Vagina (tissue), 2 donors: ENCODE results near the gene TBC1D16. TPM values are rescaled to one million over a fixed set of nuclear protein-coding genes. Genes with fewer than 3 reads are reported as not detected.
A peak's percentile ranks its signal among the peaks of the same experiment; 100 is the strongest.

Source experiments
- DNase-seq, 2 donors: peaks; one replicate each; pipeline ENCODE4 v3.0.0-alpha.2; 2017; ENCODE audit errors: extremely low spot score in 2 of 2
- H3K27ac ChIP-seq: fragments of 200-600 bp; sonication (generic); one replicate; pipeline ENCODE4 v1.5.1; 2019
- H3K27me3 ChIP-seq: fragments of 200-600 bp; sonication (generic); one replicate; pipeline ENCODE4 v1.5.1; 2019
- H3K36me3 ChIP-seq, 2 donors: fragments of 200-600 bp; sonication (generic); one replicate each; pipeline ENCODE4 v1.5.1; 2017 to 2019
- H3K4me1 ChIP-seq: fragments of 200-600 bp; sonication (generic); one replicate; pipeline ENCODE4 v1.5.1; 2019
- H3K4me3 ChIP-seq, 2 donors: fragments of 200-600 bp; sonication (generic); 1 replicate in 1 of 2; 2 replicates in 1 of 2; pipeline ENCODE4 v1.5.1; 2016 to 2019
- H3K9me3 ChIP-seq: fragments of 200-600 bp; sonication (generic); one replicate; pipeline ENCODE4 v1.5.1; 2019
- CTCF ChIP-seq, 3 experiments: fragments of 450-650 bp in 2 of 3; fragments of 200-600 bp in 1 of 3; sonication (generic) in 1 of 3; IDR thresholded peaks; one replicate each; pipeline ENCODE4 v1.5.1; 2017 to 2019; ENCODE audit warnings: antibody characterized with exemption in 3 of 3, mild to moderate bottlenecking in 2 of 3, moderate library complexity in 2 of 3
- POLR2A ChIP-seq, 2 donors: fragments of 450-650 bp; IDR thresholded peaks; one replicate each; pipeline ENCODE4 v1.6.1; 2017; ENCODE audit warnings: antibody characterized with exemption in 2 of 2, mild to moderate bottlenecking in 2 of 2, moderate library complexity in 2 of 2
- POLR2AphosphoS5 ChIP-seq, 2 donors: sonication (generic); formaldehyde crosslinking; IDR thresholded peaks; one replicate each; pipeline ENCODE4 v1.9.0; 2017; ENCODE audit warnings: antibody characterized with exemption in 2 of 2, mild to moderate bottlenecking in 2 of 2, low read depth in 1 of 2; ENCODE audit not compliant: insufficient read depth in 1 of 2
- intact Hi-C: fragments of 100-400 bp; cut with DNase I; formaldehyde crosslinking; loops from one replicate; pipeline ENCODE4 v1.15.1; 2023
- total RNA-seq: library from RNA; depleted of rRNA; stranded (reverse); fragments of >200 nt; gene quantifications from one replicate; pipeline ENCODE4 v1.2.3, GENCODE V29; 2016

The TBC1D16 gene
- total RNA-seq, 1 donor from 2014 or later = 18.2 TPM

DNA sequence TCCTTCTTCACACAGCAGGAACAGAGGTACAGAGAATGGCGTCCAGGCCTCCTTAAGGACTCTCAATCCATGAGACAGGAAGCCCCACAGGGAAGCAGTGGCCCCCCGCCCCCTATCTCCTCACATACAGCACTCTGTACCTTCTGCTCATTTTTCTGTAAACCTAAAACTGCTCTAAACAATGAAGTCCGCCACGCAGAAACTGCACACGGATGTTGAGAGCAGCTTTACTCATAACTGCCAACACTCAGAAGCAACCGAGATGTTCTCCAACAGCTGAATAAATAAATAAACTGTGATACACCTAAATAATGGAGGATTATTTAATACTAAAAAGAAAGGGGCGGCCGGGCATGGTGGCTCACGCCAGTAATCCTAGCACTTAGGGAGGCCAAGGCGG, 9.9 kb downstream of the TBC1D16 start:
- TF ChIP-seq POLR2A (IDR thresholded peaks at IDR 0.05) = no peak
- no peak for TF ChIP-seq CTCF (IDR thresholded peaks at IDR 0.05)
- no peak for TF ChIP-seq POLR2AphosphoS5 (IDR thresholded peaks at IDR 0.05; ENCODE audit: insufficient read depth in 1 of 2, low read depth in 1 of 2)
- Histone ChIP-seq H3K36me3 (no peaks in the 10 kb centered on the region), H3K9me3 (no peaks in the 10 kb centered on the region), H3K4me1 (peaks cover 65% of the 10 kb centered on the region), H3K27me3 (no peaks in the 10 kb centered on the region), H3K4me3 (no peak overlapping the region), H3K27ac (no peak overlapping the region)
- DNase-seq = no peak
- intact Hi-C loops = loop anchor here (5.0 kb wide), 1 partner anchor 47 kb away; no protein-coding TSS in a partner anchor

DNA sequence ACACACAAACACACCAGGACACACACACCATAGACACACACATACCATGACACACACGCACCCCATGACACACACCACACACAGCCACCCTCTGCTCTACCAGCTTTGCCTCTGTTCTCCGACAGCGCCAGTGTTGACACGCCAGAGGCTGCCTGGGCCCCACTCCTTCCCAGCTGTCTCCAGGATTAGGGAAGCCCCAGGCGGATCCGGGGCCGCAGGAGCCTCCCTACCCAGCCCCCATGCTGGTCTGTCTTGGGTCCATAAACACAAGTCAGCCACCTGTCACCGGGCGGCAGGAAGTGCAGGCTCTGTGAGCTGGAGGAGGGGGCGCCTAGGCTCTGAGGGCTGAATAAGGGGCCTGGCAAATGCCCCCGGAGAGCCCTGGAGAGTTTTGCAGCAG, 10.5 kb downstream of the TBC1D16 start:
- Histone ChIP-seq H3K4me1 (peaks cover 59% of the 10 kb centered on the region), H3K9me3 (no peaks in the 10 kb centered on the region), H3K4me3 (no peak overlapping the region), H3K27me3 (no peaks in the 10 kb centered on the region), H3K27ac (no peak overlapping the region), H3K36me3 (no peaks in the 10 kb centered on the region)
- no peak for TF ChIP-seq POLR2AphosphoS5 (IDR thresholded peaks at IDR 0.05; ENCODE audit: insufficient read depth in 1 of 2, low read depth in 1 of 2)
- no peak for TF ChIP-seq CTCF (IDR thresholded peaks at IDR 0.05)
- no peak for TF ChIP-seq POLR2A (IDR thresholded peaks at IDR 0.05)
- intact Hi-C loops = loop anchor here (5.0 kb wide), 1 partner anchor 47 kb away; no protein-coding TSS in a partner anchor
- no peak for DNase-seq

- no peak for DNase-seq
- H3K4me1 ChIP-seq = peaks cover 51% of the 10 kb centered on the region
- H3K27ac ChIP-seq = no peak overlapping the region
- no peaks in the 10 kb centered on the region for H3K9me3 ChIP-seq
- intact Hi-C loops = no loop called here
- H3K27me3 ChIP-seq = no peaks in the 10 kb centered on the region
- H3K36me3 ChIP-seq = no peaks in the 10 kb centered on the region
- TF ChIP-seq POLR2A (IDR thresholded peaks at IDR 0.05) (no peak), CTCF (IDR thresholded peaks at IDR 0.05) (no peak), POLR2AphosphoS5 (IDR thresholded peaks at IDR 0.05; ENCODE audit: insufficient read depth in 1 of 2, low read depth in 1 of 2) (no peak)
- H3K4me3 ChIP-seq = peak overlapping the region; percentile 18 to 33
These were observed 11.3 kb downstream of the TBC1D16 start for GRCh38 chr17:80024206-80024972.

DNA sequence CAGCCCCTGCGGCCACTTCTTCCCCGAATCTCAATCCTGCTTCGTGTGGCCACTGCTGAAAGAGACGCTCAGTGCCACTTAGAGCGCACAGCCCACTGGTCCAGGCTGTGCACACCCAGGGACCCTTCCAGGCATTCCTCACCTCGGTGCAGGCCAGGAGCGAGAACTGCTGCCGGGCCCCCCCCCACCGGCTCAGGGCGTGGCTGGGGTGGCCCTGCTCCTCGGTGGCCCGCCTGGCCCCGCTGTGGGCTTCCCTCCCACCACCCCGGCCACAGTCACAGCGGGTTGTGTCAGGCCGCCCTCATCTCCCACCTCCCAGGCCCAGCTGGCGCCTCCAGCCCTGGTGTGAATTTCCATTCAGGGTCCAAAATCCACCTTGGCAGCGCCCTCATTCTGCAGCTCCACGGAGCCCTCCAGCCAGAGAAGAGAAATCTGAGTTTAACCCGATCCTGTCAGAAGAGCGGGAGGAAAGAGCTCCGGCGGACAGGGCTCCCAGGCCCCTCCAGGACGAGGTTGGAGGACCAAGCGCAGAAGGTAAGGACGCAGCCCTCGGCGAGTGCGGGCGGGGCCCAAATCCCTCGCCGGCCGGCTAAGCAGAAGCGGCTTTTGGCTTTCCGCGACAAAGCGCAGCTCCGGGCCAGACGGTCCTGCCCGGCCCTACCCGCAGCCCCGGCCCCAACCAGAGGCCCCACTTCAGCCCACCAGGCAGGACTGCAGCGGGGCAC, 12.0 kb downstream of the TBC1D16 start:
- no peak for DNase-seq
- no peak for TF ChIP-seq CTCF (IDR thresholded peaks at IDR 0.05)
- no peak for TF ChIP-seq POLR2AphosphoS5 (IDR thresholded peaks at IDR 0.05; ENCODE audit: insufficient read depth in 1 of 2, low read depth in 1 of 2)
- no peak for TF ChIP-seq POLR2A (IDR thresholded peaks at IDR 0.05)
- no peaks in the 10 kb centered on the region for H3K27me3 ChIP-seq
- peaks cover 44% of the 10 kb centered on the region for H3K4me1 ChIP-seq
- H3K36me3 ChIP-seq = no peaks in the 10 kb centered on the region
- no peaks in the 10 kb centered on the region for H3K9me3 ChIP-seq
- peak overlapping the region; percentile 30 for H3K27ac ChIP-seq
- H3K4me3 ChIP-seq = peak overlapping the region; percentile 18 to 33
- intact Hi-C loops = no loop called here

- intact Hi-C loops = no loop called here
- TF ChIP-seq POLR2A (IDR thresholded peaks at IDR 0.05) (no peak), CTCF (IDR thresholded peaks at IDR 0.05) (no peak), POLR2AphosphoS5 (IDR thresholded peaks at IDR 0.05; ENCODE audit: insufficient read depth in 1 of 2, low read depth in 1 of 2) (no peak)
- Histone ChIP-seq H3K27me3 (no peaks in the 10 kb centered on the region), H3K27ac (no peak overlapping the region), H3K36me3 (no peaks in the 10 kb centered on the region), H3K9me3 (no peaks in the 10 kb centered on the region), H3K4me3 (no peak overlapping the region), H3K4me1 (peaks cover 31% of the 10 kb centered on the region)
- no peak for DNase-seq
These were observed 14.1 kb downstream of the TBC1D16 start for GRCh38 chr17:80021600-80021999.
